ENCODE measurements around the gene TRIM41. TPM values are rescaled to one million over a fixed set of nuclear protein-coding genes. Genes with fewer than 3 reads are reported as not detected.

TRIM41 gene
- total RNA-seq, 1 experiment from 2014 or later = 10.5 TPM

DNA sequence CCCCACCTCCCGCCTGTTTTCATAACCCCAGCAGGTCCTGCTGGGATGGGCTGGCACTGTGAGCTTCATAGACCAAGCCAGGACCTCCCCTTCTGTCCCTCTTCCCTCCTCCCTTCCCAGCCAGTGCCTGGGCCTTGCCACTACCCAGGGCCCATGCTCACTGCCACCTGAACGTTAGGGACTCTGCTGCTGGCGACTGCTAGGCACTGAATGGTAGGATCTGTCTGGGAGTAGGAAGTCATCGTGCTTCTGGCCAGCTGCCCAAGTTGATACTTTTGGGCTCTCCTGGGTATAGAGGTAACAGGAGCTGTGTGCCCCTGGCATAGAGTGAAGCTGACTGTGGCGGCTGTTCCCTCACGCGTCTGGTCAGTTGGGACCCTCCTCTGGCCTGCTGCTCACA lies 8.4 kb downstream of the TRIM41 start:
- no peak for DNase-seq (ENCODE audit: low spot score)

- no peak for DNase-seq (ENCODE audit: low spot score)
Measured at GRCh38 chr5:181232593-181232992, 9.5 kb downstream of the TRIM41 start.

- no peak for DNase-seq (ENCODE audit: low spot score)
Measured at GRCh38 chr5:181233088-181233800, 10.2 kb downstream of the TRIM41 start.

GRCh38 chr5:181233801-181234454 lies 10.8 kb downstream of the TRIM41 start:
- peak; percentile 23 for DNase-seq (ENCODE audit: low spot score)

- DNase-seq (ENCODE audit: low spot score) = no peak
Measured at GRCh38 chr5:181234455-181235306, 11.6 kb downstream of the TRIM41 start.

DNA sequence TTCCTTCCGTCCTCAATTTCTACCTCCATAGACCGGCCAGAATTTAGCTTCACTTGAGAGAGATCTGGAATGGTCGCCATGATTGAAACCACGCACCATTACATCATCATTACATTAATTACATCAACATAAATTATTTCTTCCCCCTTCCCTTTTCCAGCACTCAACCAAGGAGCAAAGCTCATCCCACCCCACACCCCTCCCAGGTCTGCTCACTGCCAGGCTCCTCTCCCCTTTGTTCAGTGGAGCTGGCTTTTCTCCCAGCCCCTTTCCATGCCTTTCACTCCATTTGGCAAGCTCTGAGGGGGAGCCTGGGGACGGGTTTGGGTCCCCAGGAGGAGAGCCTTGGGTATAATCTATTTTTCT lies 12.2 kb downstream of the TRIM41 start:
- no peak for DNase-seq (ENCODE audit: low spot score)

DNA sequence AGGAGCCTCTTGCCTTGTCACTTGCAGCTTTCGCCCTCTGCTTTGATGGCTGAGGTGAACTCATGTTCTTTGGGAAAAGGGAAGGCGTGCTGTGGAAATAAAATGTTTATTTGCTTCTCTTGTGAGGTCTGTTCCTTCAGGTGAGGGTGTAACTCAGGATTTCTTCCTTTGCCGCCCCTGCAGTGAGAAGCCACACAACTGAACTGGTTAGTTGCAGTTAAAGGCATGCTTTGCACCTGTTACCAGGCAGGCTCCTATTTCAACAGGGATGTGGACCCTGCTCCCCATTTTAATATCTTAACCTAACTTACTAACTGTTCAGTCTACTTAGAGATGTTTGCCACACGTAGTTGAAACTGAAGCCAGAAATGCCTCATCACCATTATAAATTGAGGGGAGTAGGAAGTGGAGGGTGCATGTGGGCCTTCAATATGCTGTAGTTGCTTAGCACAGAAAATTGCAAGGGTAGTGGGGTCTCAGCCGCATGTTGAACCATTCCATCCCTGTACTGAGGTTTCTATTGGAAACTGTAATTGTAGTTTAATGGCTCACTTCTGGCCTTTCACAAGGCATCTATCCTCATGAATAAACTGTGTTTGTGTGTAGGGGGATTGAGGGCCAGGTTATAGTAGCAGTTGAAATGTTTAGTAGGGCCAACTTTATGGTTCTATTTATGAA lies 12.7 kb downstream of the TRIM41 start:
- DNase-seq (ENCODE audit: low spot score) = no peak

DNA sequence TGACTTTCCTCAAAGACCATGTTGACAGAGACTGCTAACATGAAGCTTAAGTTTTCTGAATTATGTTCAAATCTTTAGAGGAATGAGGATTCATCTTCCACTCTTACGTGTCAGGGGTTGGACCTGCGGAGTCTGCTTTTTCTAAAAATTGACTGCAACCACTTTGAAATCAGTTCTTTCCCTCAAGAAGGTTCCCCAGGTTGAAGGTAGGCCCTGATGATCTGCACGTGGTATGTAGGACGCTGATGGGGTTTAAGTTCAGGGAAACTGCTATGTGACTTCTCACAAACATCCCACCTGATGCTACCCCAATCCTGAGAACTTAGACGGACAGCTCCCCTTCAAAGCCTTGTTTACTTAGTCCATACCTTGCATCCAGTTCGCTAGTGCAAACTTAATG lies 13.4 kb downstream of the TRIM41 start:
- no peak for DNase-seq (ENCODE audit: low spot score)

DNA sequence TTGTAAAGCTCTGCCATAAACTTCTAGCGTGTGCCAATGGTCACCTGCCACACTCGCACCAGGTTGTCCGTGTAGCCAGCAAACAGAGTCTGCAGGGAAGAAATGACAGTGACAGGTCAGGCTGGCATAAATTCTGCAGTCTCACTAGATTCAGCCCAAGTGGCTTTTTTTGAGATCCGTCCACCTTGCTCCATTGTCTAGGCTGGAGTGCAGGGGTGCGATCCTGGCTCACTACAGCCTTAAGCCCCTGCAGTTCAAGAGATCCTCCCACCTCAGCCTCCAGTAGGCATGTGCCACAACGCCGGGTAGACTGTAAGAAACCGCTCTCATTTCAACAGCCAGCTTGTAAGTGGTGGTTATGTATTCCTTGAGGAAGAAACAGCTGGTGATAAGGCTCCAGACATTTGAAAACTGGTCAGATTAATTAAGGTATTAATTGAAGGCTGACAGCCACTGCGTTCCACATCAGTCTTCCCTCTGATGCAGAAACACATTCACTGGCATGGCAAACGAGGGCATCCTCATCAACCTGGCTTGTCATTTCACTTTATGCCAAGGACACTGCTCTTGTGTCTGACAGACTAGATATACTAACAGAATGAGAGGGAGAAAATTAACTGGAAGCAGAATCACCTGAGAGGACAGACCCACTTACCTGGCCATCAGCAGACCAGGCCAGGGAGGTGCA lies 14.0 kb downstream of the TRIM41 start:
- no peak for DNase-seq (ENCODE audit: low spot score)

DNA sequence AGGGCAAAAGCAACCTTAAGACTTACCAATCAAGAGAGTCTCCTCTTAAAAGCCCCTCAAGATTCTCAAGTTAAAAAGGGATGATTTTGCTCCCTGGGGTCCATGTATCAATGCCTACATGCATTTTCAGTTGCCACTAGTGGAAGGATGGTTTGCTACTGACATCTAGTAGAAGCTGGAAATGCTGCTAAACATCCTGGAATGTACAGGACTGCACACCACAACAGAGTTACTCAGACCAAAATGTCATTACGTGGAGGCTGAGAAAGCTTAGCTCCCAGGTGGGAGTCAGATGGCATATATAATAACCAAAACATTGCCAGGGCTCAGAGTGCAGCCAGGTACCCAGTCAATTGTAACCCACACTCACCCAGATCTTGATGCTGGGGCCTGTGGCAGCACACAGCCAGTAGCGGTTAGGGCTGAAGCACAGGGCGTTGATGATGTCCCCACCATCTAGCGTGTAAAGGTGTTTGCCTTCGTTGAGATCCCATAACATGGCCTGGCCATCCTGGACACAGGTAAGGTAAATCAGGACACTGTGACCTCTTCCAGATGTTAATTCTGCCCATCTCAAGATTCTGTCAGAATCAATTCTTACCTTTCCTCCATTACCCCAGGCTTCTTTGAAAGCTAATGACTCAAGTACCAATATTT lies 14.8 kb downstream of the TRIM41 start:
- no peak for DNase-seq (ENCODE audit: low spot score)

GRCh38 chr5:181239062-181239663 lies 16.1 kb downstream of the TRIM41 start:
- no peak for DNase-seq (ENCODE audit: low spot score)

GRCh38 chr5:181241393-181241975 lies 18.4 kb downstream of the TRIM41 start:
- peak; percentile 90 for DNase-seq (ENCODE audit: low spot score)

DNA sequence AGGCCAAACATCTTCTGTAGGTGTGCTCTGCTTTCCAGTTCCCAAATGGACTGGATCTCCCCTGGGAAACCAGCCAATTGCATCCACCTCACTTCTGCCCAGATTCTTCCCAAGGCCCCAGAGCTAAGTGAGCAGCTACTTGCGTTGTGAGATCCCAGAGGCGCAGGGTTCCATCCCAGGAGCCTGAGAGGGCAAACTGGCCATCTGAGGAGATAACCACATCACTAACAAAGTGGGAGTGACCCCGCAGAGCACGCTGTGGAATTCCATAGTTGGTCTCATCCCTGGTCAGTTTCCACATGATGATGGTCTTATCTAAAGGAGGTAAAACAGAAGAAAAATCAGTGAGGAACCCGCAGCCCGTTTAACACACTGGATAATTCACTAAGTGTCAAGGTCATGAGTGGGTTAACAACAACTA lies 19.0 kb downstream of the TRIM41 start:
- peak; percentile 20 for DNase-seq (ENCODE audit: low spot score)

DNA sequence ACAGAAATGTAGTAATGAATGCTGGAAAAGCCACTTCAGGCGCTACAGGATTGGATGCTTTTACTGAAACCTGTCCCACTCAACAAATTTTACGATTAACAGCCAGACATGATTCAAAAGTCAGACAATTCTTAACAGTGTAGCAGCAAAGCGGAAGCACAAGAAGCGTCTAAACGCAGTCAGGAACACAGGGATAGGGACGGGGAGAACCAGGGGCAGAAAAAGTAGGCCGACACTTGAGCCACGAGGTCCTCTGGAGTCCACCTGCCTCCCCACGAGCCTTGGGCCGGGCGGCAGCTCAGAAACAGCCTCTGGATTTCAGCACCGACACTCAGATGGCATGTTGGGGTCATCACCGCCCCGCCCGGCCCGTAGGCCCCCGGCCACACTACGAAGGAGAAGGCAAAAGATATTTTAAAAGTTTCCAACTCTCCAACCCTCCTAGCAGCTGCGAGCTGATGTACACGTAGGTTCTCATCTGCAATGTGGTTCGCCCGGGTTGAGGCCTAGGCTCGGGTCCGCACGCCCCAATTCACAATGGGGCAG lies 20.0 kb downstream of the TRIM41 start:
- DNase-seq (ENCODE audit: low spot score) = no peak

GRCh38 chr5:181243564-181244343 lies 20.7 kb downstream of the TRIM41 start, which contains the start of gene RACK1:
RACK1 (minus strand) TSS chr5:181243906; CDS start chr5:181243800, 106 bp downstream.
- DNase-seq (ENCODE audit: low spot score) = peak; percentile 89

- no peak for DNase-seq (ENCODE audit: low spot score)
Measured at GRCh38 chr5:181245427-181246275, 22.6 kb downstream of the TRIM41 start.

GRCh38 chr5:181246276-181247049 lies 23.4 kb downstream of the TRIM41 start:
- DNase-seq (ENCODE audit: low spot score) = peak; percentile 85

All from H4 (cell line).